Stimulated activated CD8-positive, alpha-beta memory T cell treated with anti-CD3 and anti-CD28 coated beads, Interleukin-12 subunit alpha, Interleukin-12 subunit beta, amount 100 ng/mL, for 24 hours (primary cell): ENCODE measurements around the gene SORBS1.

Experiments used
- DNase-seq: peaks from one replicate; pipeline ENCODE4 v3.0.0-alpha.2; 2020; ENCODE audit errors: extremely low read depth

SORBS1 gene

GRCh38 chr10:95516774-95517373, 44.3 kb downstream of the SORBS1 start:
- DNase-seq = no peak

DNA sequence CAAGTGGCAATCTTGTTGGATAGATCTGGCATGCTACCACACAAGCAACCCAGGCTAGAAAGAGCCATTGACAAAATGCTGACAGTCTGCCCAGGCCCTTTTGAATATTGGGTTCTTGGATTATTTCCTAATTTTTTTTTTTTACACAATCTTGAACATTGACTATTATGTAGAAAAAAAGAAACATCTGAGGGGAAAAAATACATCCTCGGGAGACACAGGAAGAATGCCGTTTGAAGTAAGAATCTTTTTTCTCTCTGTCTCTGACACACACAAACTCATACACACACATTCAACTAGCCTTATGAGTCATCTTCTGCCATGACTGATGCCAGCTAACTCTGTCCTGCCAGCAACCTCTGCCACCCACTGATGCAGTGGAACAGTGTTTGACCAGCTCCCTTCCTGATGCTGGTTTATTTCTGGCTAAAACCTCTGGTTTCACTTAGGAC, 47.2 kb downstream of the SORBS1 start:
- no peak for DNase-seq

DNA sequence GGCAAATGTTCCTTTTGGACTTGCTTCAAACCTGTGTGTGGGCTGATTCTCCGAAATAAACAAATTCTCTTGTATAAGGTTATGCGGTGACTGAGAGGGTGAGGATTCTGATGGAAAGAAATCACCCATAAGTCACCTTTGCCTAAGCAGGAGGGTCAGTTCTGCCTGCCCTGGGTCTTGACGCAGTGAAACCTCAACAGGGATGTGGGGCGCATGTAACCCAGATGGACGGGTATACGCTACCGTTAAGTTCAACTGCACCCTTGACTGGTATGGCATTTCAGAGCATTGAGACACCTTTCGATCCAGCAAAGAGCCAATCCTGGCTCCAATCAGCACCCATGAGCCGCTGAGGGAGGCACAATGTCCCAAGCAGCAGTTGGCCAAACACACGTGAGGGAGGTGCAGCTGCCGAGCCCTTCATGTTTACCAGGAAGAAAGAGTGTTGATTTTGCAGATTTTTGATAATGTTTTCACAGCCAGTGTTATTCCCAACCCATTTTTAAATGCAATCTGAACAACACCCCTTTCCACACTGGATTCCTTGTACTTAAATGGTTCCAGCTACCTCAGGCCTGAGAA, 48.1 kb downstream of the SORBS1 start:
- DNase-seq = no peak

DNA sequence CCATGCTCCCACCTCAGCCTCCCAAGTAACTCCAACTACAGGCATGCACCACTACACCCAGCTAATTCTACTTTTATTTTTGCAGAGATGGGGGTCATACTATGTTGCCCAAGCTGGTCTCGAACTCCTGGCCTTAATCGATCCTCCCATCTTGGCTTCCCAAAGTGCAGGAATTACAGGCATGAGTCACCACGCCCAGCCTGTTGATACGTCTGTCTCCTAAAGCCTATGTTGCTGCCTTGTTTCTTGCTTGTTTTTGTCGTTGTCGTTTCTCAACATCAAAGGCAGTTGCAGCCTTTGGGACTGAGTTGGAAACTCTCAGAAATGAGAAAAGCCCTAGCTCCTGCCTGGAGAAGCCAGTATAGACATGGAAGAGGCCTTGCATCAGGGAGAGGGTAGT, 49.9 kb downstream of the SORBS1 start:
- DNase-seq = no peak

GRCh38 chr10:95509251-95509650, 51.9 kb downstream of the SORBS1 start:
- DNase-seq = no peak

- DNase-seq = no peak
These were observed 52.4 kb downstream of the SORBS1 start for GRCh38 chr10:95508730-95509129.

- DNase-seq = no peak
These were observed 55.0 kb downstream of the SORBS1 start for GRCh38 chr10:95506056-95506737.

DNA sequence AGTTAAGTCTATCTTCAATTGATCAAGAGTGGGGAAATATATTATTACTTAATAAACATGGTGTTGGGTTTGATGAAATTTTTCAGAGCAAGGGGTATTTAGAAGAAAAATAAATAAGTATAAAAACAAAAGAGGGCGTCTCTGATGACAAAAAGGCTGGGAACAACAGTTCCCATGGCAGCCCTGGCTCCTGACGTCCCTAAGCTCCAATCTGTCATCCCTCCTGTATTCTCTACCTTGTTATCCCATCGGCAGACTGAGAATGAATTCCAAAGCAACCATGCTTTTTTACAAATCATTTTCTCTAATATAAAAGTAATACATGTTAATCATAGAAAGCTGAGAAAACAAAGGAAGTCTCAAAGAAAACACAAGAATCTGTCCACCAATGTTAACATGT, 55.5 kb downstream of the SORBS1 start:
- DNase-seq = no peak

GRCh38 chr10:95505084-95505610, 56.0 kb downstream of the SORBS1 start:
- DNase-seq = no peak

- no peak for DNase-seq
These were observed 56.9 kb downstream of the SORBS1 start for GRCh38 chr10:95504246-95504691.

DNA sequence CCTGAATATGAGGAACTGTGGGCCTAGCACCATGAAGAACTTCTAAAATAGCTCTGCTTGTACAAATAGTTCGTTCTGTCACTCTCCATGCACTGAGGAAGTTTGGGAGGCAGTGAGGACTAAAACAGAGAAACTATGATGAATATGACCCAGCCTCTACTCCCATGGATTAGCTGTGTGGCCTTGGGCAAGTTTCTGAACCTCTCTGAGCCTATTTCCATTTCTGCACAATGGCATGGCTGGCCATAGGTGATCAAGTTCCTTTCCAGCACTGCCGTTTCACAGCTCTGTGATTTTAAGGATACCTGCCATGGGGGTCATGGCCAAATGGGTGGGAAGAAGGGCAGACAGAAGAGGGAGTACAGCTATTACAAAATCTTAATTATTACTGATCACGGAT, 57.6 kb downstream of the SORBS1 start:
- no peak for DNase-seq

- no peak for DNase-seq
These were observed 58.2 kb downstream of the SORBS1 start for GRCh38 chr10:95503001-95503400.

- no peak for DNase-seq
These were observed 58.8 kb downstream of the SORBS1 start for GRCh38 chr10:95502377-95502776.

- no peak for DNase-seq
These were observed 59.7 kb downstream of the SORBS1 start for GRCh38 chr10:95501203-95502094.

GRCh38 chr10:95500649-95501048, 60.5 kb downstream of the SORBS1 start:
- no peak for DNase-seq

DNA sequence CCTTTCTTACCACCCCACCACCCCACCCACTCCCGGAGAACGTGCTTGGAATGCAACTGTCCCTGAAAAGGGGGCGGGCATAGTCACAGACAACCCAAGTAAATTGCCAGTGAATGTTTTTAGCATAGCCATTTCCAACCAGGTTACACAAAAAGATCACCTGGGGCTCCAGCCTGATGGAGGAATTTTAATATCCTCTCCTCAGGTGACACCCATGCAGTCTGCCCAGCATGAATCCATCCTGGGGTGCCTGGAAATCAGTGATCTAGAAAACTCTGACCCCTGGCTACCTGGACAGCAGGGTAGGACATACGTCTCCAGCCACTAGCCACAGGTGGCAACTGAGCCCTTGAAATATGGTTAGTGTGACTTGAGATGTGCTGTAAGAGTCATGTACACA, 61.1 kb downstream of the SORBS1 start:
- no peak for DNase-seq

GRCh38 chr10:95499482-95499989, 61.6 kb downstream of the SORBS1 start:
- no peak for DNase-seq

DNA sequence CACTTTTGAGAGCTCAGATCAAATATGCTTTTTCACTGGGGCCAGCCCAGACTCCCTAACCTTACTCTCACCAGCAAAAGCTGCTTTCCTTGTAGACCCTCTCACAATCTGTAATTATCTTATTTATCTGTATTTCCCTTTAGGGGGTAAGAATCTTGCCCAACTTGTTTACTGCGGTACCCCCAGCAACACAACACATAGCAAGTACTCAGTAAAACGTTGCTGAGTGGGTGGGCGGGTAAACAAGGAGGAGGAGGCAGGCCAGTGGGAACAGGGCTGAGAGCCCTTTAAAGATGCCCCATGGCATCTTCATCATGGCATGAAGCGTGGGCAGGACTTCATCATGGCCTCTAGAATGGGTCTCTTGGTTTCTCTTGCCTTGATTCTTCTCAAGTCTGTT, 64.2 kb downstream of the SORBS1 start:
- DNase-seq = no peak

DNA sequence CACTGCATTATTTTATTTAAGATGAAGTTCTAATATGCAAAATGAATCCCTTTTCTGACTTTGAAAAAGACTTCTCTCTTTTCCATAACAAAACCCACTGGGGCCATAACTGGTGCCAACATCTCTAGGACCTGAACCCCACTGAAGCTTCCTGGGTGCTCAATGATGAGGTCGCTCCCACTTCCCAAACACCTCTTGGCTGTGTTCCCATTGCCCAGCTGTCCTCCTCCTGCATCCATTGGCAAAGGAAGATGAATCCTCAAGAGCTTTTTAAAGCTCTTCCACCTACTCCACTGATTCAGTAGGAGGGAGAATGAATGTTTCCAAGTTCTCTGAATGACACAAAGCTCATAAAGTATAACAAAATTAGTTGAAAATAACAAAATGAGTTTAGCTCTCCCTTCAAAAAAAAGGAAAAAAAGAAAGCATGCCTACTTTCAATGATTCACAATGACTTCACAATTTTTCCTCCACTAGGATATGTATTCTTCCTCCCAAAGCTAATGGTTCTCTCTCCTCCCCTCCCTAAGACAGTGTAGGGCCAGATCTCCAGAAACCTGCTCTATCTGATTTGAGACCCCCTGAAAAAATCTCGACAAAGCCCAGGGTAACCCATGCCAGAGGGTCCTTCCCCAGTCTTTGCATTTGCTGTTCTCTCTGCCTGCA, 64.8 kb downstream of the SORBS1 start:
- no peak for DNase-seq

GRCh38 chr10:95493862-95494261, 67.3 kb downstream of the SORBS1 start:
- DNase-seq = no peak

DNA sequence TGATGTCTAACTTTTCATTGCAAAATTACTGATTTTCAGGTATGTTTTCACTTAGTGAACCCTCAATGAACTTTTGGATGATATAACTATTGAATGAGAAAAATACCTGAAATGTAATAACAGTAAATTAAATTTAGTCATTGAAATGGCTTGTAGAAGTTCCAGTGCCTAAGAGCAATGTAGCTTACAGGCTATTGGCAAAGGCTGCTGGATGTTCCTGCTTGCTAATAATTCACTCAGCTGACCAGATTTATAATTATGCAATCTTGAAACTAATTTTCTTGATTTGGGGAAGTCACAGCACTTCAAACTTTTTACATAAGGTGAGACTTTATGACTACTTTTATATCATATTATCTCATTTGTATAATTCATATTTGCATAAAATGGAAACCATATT, 73.2 kb downstream of the SORBS1 start:
- DNase-seq = no peak
